ENCODE measurements around the gene GGA2. TPM values are rescaled to one million over a fixed set of nuclear protein-coding genes. Genes with fewer than 3 reads are reported as not detected.

GGA2 gene
- total RNA-seq, 3 donors from 2014 or later = 37.9 to 62.6 (median 47.6) TPM

DNA sequence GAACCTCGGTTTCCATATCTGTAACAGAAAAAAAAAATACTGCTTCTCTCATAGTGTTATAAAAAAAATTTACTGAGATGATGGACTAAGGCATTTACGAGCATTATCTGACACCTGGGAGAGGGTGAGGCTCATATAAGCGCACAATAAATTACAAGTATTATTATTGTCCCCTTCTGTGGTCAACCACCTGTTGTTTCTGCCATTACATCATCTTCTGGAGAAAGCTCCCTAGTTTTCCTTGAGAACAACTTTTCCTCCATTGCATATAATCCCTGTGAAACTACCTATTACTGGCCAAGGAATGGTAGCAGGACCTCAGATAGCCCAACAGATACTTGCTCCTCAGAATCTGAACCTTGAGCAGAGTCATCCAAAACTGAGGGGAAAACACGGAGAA, 11.7 kb upstream of the GGA2 start:
- TF ChIP-seq CTCF (IDR thresholded peaks at IDR 0.05) = no peak
- intact Hi-C loops (cut with DNase I, micrococcal nuclease) = no loop called here
- H3K4me1 ChIP-seq (ENCODE audit: low read depth) = no peaks in the 10 kb centered on the region
- DNase-seq = no peak
- H3K36me3 ChIP-seq (ENCODE audit: low read depth) = no peaks in the 10 kb centered on the region
- ATAC-seq = no peak
- no peak overlapping the region for H3K4me3 ChIP-seq
- H3K9me3 ChIP-seq = no peaks in the 10 kb centered on the region

DNA sequence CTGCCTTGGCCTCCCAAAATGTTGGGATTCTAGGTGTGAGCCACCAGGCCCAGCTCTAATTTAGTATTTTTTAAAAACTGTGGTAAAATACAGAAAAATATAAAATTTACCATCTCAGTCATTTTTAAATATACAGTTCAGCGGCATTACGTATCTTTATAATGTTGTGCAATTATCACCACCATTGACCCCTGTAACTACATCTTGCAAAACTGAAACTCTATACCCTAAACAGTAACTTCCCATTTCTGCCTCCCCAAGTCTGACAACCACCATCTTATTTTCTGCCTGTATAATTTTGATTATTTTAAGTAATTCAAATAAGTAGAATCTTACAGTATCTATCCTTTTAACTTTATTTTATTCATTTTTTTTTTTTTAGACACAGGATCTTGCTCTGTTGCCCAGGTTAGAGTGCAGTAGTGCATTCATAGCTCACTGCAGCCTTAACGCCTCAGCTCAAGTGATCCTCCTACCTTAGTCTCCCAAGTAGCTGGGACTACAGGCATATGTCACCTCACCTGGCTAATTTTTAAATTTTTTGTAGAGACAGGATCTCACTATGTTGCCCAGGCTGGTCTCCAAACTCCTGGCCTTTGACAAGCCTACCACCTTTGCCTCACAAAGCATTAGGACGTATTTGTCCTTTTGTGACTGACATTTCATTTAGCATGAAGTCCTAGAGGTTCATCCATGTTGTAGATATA, 10.9 kb upstream of the GGA2 start:
- Histone ChIP-seq H3K4me1 (ENCODE audit: low read depth) (no peaks in the 10 kb centered on the region), H3K36me3 (ENCODE audit: low read depth) (no peaks in the 10 kb centered on the region), H3K4me3 (no peak overlapping the region), H3K9me3 (no peaks in the 10 kb centered on the region)
- TF ChIP-seq CTCF (IDR thresholded peaks at IDR 0.05) = no peak
- no peak for ATAC-seq
- intact Hi-C loops (cut with DNase I, micrococcal nuclease) = no loop called here
- no peak for DNase-seq

DNA sequence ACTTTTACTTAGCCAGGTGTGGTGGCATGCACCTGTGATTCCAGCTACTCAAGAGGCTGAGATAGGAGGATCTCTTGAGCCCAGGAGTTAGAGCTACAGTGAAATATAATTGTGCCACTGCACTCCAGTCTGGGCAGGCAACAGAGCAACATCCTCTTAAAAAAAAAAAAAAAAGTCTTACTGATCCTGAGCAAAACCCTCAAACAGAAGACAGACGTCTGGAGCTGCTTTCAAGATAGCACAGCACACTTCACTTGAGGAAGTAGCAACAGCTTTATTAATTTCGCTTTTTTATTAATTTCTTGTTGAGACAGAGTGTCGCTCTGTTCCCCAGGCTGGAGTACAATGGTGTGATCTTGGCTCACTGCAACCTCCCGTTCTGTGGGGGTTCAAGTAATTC, 10.2 kb upstream of the GGA2 start:
- Histone ChIP-seq H3K36me3 (ENCODE audit: low read depth) (no peaks in the 10 kb centered on the region), H3K4me3 (no peak overlapping the region), H3K4me1 (ENCODE audit: low read depth) (no peaks in the 10 kb centered on the region), H3K9me3 (no peaks in the 10 kb centered on the region)
- ATAC-seq = no peak
- no peak for TF ChIP-seq CTCF (IDR thresholded peaks at IDR 0.05)
- intact Hi-C loops (cut with DNase I, micrococcal nuclease) = no loop called here
- no peak for DNase-seq

DNA sequence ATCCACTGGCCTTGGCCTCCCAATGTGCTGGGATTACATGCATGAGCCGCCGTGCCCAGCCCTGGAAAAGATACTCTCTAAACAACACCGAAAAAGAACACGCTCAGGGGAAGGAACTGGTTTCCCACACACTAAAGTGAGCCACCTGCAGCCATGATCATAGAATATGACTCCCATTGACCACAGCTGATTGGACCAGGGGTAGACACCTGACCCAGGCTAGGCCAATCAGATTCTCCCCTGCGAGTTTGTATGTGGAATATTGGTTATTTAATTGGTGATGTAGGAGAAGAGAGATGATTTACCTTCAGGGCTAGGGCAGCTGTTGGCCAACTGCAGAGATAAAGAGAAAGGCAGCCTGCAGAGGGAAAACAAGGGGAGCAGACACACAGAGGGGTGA, 9.0 kb upstream of the GGA2 start:
- no peak for DNase-seq
- no peaks in the 10 kb centered on the region for H3K4me1 ChIP-seq (ENCODE audit: low read depth)
- TF ChIP-seq CTCF (IDR thresholded peaks at IDR 0.05) = no peak
- intact Hi-C loops (cut with DNase I, micrococcal nuclease) = no loop called here
- no peaks in the 10 kb centered on the region for H3K36me3 ChIP-seq (ENCODE audit: low read depth)
- no peak overlapping the region for H3K4me3 ChIP-seq
- no peak for ATAC-seq
- no peaks in the 10 kb centered on the region for H3K9me3 ChIP-seq

GRCh38 chr16:23518435-23518891, 8.2 kb upstream of the GGA2 start:
- intact Hi-C loops (cut with DNase I, micrococcal nuclease) = no loop called here
- ATAC-seq = peak; percentile 62
- peak in 1 of 3 donors; percentile 35 for DNase-seq

More at GRCh38 chr16:23518435-23518891, 8.2 kb upstream of the GGA2 start:
- Histone ChIP-seq H3K9me3 (no peaks in the 10 kb centered on the region), H3K4me3 (no peak overlapping the region), H3K4me1 (ENCODE audit: low read depth) (no peaks in the 10 kb centered on the region), H3K36me3 (ENCODE audit: low read depth) (no peaks in the 10 kb centered on the region)
- TF ChIP-seq CTCF (IDR thresholded peaks at IDR 0.05) = no peak

All from mucosa of descending colon (tissue), 3 donors.